Hippocampal formation (tissue), 2 donors: ENCODE data around the gene NUB1.

Source experiments
- DNase-seq, 2 donors: peaks; one replicate each; lab custom pipeline; 2025; lab: John Stamatoyannopoulos, UW

The NUB1 gene

GRCh38 chr7:151389096-151389767 is 47.6 kb downstream of the NUB1 start:
- no peak for DNase-seq

DNA sequence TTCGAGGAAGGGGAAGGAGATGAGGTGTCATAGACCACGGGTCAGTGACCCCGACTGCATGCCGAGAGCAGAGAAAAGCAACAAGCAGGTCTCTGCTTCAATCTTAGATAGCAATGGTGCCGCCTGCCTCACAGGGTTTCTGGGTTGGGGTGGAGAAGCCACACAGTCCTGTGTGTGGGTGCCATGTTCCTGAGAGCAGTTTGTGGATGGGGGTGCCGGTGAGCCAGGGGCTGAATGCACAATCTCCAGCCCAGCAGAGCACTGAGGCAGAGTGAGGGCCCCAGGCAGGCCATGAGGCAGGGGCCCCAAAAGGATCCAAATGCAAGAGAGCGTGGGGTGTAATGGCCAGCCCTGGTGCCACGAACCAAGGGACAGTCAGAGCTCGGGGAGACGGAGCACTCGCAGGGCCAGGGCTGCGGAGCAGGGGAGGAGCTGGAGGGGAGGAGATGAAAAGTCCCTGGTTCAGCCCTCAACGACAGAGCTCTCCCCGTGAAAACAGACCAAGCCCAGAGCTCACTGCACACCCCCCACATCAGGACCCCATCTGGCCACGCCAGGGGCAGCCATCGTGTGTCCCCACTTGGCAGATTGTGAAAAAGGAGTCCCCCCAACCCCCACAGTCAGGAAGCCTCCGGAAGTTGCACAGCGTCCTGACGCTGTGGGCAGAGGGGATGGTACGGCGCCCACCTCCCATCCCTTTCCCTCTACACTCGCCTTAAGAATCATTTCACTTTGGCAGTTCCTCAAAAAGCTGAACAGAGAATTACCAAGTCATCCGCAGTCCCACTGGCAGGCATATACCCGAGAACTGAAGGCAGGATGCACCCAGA is 48.4 kb downstream of the NUB1 start:
- DNase-seq = no peak

DNA sequence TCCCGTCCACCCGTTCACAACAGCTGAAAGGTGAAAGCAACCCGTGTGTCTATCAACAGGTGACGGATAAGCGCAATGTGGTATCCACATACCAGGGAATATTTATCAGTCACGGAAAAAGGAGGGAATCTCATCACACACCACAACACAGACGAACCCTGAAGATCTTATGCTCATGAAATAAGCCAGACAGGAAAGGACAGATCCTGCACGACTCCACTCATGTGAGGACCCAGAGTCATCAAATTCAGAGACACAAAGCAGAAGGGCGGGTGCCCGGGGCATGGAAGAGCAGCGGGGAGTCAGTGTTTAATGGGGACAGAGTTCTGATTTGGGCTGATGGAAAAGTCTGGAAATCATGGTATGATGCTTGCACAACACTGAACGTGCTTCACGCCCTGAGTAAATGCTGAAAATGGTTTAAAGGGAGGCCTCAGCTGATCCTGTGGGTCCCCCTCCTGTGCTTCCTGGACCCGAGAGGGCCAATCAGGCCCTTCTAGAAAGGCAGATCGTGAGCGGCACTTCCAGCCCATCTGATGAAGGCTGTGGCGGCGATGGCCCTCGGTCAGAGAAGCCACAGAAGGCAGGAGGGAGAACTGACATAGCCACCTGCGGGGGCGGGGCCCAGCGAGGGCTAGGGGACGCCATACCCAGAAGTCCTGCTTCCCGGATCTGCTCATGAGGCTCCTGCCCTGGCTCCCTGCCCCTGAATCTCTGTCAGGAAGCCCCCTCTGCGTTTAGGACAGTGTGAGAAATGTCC is 49.2 kb downstream of the NUB1 start:
- DNase-seq = no peak

DNA sequence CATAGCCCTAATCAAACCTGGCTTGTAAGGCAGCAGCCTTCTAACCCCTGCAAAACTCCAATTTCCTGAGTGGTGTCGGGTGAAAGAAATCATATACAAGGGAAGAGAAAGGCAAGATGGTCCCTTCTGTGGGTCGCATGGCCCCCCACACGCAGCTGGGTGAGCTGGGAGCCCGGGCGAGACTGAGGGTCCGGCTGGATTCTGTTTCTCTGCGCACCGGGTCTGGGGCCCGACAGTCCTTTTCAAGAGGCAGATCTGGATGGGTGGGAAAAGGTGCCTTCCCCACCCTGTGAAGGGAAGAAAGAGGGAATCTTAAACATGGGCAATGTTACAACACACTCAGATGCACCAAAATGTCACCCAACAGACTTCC is 49.7 kb downstream of the NUB1 start:
- DNase-seq = no peak

DNA sequence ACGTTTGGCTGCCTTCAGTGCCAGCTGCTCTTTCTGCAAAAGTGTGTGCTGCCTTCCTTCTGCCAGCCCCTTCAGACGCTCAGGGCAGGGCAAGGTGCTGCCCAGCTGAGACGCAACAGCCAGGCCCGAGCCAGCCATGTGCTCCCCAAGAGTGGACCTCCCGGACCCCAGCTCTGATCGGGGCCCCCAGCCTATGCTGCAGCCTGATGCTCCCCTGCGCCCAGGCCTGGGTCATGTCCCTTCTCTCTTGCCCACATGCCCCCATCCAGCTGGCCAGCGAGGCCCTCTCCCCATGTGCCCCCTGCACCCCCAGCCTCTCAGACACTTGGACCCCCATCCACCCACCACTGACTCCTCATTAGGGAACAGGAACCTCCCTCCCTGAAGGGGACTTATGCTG is 50.4 kb downstream of the NUB1 start:
- no peak for DNase-seq

- no peak for DNase-seq
Observed at GRCh38 chr7:151392426-151392825, 50.8 kb downstream of the NUB1 start.

DNA sequence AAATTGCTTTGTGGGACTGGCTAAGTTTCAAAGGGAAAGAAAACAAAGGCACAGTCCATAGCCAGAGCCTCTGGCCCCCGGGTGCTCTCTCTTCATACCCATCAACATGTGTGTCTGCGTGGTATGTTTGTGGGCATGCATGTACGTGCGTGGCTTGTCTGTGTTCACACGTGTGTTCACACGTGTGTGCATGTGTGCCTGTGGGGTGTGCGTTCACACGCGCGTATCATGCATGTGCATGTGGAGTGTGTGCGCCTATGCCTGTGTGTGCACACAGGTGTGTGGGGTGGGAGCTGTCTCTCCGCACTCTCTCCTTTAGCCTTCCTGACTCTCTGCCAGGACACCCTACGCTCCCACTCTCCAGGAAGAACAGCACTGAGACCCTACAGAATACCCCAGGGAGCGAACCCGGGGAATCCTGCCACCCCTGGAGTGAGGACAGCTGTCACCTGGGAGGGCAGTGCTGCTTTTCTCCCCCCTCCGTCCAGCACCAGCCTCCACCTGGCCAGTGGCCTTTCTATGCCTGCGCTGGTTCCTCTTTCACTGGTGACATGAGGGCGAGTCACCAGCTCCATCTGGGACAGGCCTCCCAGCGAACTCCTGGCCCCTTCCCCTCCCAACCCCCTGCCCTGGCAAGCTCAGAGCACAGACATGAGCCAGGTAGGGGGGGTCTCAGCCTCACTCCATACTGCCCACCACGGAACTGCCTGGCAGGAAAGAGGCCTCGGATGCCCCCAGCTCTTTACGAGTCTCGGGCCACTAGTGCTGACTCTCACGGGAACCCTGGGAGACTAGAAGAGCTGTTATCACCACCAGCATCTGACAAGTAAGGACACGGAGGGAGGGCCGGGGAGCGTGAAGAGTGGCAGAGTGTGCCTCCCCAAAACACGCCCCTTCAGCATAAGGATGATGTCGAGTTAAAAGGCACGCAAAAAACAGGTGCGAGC is 51.7 kb downstream of the NUB1 start:
- DNase-seq = no peak

GRCh38 chr7:151394076-151395035 is 52.7 kb downstream of the NUB1 start:
- no peak for DNase-seq

DNA sequence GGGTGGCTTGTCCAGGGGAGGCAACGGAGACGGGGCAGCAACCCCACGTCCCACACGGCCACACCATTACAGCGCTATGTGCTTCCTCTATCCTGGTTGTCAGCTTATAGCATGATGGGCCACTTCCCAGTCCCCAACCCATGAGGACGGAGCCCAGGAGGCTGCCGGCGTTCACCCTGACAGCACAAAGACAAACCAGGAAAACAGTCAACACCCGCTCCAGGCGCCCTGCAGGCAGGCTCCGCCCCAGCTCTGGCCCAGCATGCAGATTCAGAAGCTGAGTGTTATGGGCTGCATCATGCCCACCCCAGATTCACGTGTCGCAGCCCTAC is 53.4 kb downstream of the NUB1 start:
- DNase-seq = no peak

- no peak for DNase-seq
Observed at GRCh38 chr7:151396328-151396970, 54.8 kb downstream of the NUB1 start.

- no peak for DNase-seq
Observed at GRCh38 chr7:151397026-151397425, 55.4 kb downstream of the NUB1 start.

DNA sequence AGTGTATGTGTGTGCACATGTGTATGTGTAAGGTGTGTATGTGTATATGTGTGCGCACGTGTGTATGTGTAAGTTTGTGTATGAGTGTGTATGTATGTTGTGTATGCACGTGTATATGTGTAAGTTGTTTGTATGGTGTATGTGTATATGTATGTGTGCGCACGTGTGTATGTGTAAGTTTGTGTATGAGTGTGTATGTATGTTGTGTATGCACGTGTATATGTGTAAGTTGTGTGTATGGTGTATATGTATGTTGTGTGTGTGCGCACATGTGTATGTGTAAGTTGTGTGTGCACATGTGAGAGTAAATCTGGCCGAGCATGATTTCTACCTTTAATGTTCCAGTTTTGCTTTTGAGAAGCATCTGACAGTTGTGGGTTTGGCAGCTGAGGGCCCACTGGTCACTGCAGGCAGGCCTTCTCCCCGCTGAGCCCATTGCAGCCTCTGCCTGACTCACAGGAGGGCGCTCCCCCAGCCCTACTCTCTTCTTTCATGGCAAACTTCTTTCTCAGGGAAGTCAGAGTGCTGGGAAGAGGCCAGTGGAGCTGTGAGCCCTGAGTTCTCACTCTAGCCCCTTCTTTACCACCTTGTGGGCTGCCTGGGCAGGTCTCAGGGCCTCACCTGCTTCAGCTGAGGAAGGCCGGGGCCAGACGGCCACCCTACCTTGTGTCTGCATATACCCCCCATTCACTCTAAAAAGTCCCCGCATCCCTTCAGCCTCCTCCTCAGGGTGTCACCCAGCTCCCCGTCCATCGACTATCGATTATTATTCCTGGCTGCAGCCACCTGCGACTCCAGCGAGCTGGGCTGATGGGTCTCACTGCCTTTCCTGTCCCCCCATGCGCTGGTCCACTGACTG is 57.1 kb downstream of the NUB1 start:
- no peak for DNase-seq

DNA sequence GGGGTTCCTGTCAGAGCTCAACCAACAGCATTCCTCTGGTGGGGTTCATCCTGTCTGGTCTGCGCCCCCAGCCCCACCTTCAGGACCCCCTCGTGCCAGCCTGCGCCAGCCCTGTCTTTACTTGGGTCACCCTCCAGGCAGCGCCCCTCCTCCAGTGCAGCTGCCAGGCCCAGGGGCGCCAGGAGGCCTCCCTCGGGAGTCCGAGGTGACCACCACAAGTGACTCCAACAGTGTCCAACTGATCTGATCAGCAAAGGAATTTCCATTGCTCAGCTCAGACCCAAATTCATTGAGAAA is 57.6 kb downstream of the NUB1 start:
- no peak for DNase-seq

DNA sequence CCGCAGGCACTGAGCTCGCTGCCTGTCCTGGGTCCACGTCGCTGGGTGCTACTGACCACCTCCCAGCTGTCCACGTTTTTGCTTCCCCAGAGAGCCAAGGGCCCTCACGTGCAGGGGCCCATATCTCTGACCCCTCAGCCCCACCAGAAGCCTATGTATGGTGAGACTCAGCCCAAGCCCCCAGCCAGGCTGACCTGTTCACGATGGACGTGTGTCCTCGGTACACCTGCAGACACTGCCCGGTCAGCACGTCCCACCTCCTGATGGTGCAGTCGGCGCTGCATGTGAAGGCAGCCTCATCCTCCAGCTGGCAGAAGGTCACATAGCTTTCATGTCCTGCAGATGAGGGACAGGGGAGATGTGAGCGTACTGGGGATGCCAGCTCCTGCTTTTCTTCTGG is 58.3 kb downstream of the NUB1 start:
- no peak for DNase-seq

DNA sequence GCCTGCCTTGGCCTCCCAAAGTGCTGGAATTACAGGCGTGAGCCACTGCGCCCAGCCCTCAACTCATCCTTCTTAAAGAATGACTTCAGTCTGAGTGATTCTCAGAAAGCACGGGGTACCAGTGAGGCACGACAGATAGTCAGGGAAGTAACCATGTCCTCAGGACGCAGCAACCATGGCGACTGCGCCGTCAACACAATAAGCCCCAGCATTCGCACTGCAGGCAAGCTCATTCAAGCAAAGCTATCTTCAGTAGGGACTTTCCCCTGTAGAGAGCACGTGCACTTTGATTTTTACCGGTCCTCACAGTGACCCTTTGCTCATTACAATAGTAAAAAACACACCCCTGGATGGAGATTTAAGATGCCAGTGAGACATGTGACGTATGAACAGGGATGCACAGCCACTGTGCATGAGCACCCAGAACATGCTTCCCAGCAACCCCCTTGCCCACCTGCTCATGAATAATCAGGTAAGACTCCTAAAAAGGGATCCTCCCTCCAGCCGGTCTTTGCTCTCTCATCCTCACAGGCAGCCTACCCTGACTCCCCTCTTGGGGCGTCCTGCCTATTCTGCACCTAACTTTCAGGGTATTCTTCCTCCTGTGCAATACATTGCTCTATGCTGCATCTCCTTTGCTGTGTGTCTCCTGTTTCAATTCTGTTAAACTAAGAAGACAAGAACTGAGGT is 59.2 kb downstream of the NUB1 start:
- DNase-seq = no peak

DNA sequence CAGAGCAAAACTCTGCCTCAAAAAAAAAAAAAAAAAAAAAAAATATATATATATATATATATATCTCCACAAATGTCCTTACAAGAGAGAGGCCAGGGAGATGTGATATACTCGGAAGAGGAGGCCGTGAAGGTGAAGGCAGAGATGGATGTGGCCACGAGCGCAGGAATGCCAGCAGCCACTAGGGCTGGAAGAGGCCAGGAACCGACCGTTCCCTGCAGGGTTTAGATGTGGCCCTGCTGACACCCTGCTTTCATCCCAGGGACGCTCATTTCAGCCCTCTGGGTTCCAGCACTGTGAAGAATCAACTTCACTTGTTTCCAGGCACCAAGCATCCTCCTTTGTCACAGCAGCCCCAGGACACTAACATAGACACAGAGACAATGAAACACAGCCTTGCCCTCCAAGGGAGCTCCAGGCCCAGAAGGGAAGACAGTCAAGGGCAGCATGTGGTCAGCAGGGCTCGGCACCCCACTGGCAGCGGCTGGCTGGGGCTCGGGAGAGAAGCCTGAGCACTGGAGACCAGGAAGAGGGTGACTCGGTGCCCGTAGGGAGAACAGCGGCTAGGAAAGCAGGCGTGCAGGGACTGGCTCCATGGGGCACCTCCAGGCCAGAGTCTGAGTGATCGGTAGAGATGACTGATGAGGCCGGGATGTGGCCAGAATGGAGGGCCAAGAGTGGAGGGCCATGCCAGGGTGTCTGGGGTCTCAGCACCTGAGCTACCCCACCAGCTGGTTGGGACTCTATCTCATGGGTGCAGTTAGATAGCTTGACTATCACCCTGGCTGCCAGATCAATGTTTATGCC is 60.6 kb downstream of the NUB1 start:
- DNase-seq = no peak

GRCh38 chr7:151403764-151404163 is 62.2 kb downstream of the NUB1 start:
- no peak for DNase-seq
